ES-I3 (cell line): Measurements from ENCODE around the gene RELL1.

Experiments used
- H3K36me3 ChIP-seq: 2 replicates; pipeline ENCODE4 v1.6.1; 2013; ENCODE audit warnings: mild to moderate bottlenecking, low read length, control low read depth, moderate library complexity; ENCODE audit not compliant: insufficient read depth
- H3K4me1 ChIP-seq: 2 replicates; pipeline ENCODE4 v1.6.1; 2013; ENCODE audit warnings: mild to moderate bottlenecking, control low read depth, low read length; ENCODE audit not compliant: insufficient read depth
- H3K9ac ChIP-seq: 2 replicates; pipeline ENCODE4 v1.6.1; 2013; ENCODE audit warnings: low read depth, mild to moderate bottlenecking, low read length, moderate library complexity
- H3K9me3 ChIP-seq: 2 replicates; pipeline ENCODE4 v1.6.1; 2013; ENCODE audit warnings: mild to moderate bottlenecking, low read length, moderate library complexity; ENCODE audit not compliant: control insufficient read depth, insufficient read depth

RELL1 gene, protein sequence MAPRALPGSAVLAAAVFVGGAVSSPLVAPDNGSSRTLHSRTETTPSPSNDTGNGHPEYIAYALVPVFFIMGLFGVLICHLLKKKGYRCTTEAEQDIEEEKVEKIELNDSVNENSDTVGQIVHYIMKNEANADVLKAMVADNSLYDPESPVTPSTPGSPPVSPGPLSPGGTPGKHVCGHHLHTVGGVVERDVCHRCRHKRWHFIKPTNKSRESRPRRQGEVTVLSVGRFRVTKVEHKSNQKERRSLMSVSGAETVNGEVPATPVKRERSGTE

DNA sequence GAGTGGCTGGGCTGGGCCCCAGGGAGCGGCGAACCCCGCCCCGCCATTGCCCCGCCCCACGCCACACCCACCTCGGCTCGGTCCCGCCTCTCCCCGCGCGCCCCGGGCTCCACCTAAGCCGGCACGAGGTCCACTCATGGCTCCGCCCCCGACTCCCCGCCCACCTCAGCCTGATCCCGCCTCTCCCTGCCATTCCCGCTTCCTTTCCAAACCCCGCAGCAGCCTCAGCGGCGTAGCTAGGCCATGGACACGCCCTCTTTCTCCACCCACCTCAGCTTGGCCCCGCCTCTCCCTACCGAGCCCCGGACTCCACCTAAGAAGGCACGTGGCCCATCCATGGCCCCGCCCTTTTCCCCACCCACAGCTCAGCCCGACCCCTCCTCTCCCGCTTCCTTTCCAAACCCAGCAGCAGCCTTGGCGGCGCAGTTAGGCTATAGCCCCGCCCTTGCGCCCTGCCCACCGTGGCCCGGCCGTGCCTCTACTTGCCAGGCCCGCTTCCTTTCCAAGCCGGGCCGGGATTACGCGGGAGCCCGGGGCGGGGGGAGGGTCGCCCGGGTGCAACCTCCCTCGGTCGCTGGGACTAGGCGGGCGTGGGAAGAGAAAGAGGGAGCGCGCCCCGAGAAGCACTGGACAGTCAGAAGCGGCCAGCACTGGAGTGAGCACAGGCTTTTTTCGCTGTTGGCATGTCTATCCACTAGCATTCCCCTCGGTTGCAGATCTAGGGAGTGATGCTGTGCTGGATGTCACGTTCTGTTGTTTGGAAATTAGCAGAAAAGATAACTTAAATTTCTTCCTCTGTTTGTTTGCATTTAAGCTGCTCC is at the start of gene RELL1:
Gene RELL1 (minus strand): TSS at position 4 of the 821 bp plus-strand sequence. CDS start 89 bp downstream, outside the sequence.
- no peaks in the 10 kb centered on the region for H3K36me3 ChIP-seq
- H3K9ac ChIP-seq: peak within 1 kb of the TSS; percentile 84
- no peaks in the 10 kb centered on the region for H3K9me3 ChIP-seq
- peaks cover 6% of the 10 kb centered on the region; the same call in 1 of the 2 replicates for H3K4me1 ChIP-seq

DNA sequence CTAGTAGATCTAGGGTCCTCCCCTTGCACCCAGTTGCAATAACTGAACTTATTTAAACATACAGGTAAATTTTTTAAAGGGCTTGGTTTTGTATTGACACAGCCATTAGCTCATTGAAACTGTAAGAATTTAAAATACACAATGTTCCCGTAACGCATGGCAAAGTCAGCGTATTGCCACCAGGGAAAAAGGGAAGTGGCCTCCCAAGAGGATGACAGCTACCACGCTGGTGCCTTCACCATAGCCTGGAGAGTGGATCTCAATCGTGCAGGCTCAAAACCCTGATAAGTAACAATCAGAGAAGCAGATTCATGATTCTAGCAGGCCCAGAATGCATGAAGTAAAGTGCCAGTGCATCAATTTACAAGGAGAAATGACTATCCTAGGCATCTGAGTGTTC is 49.4 kb upstream of the RELL1 start:
- no peaks in the 10 kb centered on the region for H3K36me3 ChIP-seq
- no peaks in the 10 kb centered on the region for H3K9me3 ChIP-seq
- H3K9ac ChIP-seq: no peak overlapping the region
- no peaks in the 10 kb centered on the region for H3K4me1 ChIP-seq

DNA sequence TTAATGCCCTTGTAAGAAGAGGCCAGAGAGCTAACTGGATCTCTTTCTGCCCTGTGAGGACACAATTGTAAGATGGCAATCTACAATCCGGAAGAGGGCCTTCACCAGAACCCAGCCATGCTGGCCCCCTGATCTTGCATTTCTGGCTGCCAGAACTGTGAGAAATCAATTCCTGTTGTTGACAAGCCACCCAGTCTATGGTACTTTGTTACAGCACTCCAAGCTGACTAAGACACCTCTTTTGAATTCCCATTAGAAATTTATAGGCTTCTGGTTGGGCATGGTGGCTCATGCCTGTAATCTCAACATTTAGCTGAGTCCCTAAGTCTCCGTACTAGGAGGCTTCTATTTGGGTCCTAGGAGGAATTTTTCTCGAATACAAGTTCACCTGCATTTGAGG is 48.8 kb upstream of the RELL1 start:
- Histone ChIP-seq H3K9ac (no peak overlapping the region), H3K4me1 (no peaks in the 10 kb centered on the region), H3K36me3 (no peaks in the 10 kb centered on the region), H3K9me3 (no peaks in the 10 kb centered on the region)

DNA sequence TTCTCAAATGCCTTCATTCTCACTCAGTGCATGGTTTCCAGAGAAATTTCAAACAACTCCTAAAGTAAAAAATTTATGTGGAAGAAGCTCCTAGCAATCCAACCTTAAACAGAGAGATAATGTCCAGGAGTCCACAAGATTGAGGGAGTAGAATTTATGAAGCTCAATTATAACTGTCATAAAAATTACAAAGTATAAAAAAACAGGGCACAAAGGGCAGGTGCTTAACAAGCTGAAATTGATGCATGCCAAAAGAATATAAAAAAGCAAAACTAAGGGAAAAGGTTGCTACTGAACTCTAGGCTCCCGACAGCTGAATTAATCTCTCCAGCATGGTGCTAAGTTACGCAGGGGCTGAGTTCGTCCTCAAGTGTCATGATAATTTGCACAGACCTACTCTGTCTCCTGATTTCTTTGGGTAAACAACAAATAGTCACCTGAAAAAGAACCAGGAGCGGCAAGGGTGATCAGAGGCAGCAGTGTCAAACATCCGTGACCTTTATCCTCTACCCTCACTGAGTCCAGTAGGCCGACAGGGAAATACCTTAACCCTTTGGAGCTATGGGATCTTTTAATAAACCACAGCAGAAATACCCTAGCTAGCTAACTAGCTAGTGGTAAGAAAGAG is 47.2 kb upstream of the RELL1 start:
- H3K4me1 ChIP-seq: peaks cover 8% of the 10 kb centered on the region; the same call in 1 of the 2 replicates
- H3K36me3 ChIP-seq: no peaks in the 10 kb centered on the region
- H3K9ac ChIP-seq: no peak overlapping the region
- H3K9me3 ChIP-seq: no peaks in the 10 kb centered on the region

DNA sequence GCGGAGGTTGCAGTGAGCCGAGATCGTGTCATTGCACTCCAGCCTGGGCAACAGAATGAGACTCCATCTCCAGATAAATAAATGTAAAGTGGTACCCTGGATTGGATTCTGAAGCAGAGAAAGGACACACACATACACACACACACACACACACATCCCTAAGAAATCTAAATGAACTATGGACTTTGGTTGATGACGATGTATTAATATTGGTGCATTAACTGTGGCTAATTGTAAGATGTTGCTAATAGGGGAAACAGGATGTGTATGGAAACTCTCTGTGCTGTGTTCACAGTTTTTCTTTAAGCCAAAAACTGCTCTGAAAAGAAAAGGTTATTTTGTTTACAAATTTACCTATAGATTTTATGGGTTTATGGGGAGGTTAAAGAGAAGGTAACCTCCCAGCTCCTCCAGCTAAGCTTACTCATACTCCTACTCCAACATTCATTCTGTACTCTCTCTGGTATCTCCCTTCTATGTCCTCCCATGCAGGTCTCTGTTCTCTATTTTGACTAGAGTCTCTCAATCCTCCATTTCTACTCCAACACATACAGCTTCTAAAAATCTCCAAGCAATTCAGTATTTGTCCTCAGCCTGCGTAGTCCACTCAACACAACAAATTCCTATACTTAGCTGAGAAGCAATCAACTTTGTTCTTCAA is 46.5 kb upstream of the RELL1 start:
- H3K4me1 ChIP-seq: peaks cover 8% of the 10 kb centered on the region; the same call in 1 of the 2 replicates
- no peak overlapping the region for H3K9ac ChIP-seq

DNA sequence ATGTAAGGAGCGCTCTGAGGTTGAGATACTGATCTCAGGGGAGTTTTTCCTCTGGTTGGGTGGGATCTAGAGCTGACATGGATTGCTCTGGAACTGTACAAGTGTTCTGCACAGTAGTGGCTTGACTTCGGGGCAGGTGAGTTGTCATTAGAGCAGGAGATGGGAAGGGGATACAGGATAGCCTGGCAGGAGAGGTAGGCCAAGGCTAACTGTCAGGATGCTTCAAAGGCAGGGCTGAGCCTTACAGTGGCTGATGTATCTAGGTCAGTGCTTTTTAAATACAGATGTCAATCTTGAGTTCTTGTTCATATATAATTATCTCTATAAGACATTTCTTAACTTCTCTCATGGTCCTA is 43.5 kb upstream of the RELL1 start:
- no peak overlapping the region for H3K9ac ChIP-seq
- H3K36me3 ChIP-seq: no peaks in the 10 kb centered on the region
- H3K9me3 ChIP-seq: no peaks in the 10 kb centered on the region
- H3K4me1 ChIP-seq: peaks cover 8% of the 10 kb centered on the region; the same call in 1 of the 2 replicates

More for the DNA sequence above, 46.5 kb upstream of the RELL1 start:
- H3K9me3 ChIP-seq: no peaks in the 10 kb centered on the region
- no peaks in the 10 kb centered on the region for H3K36me3 ChIP-seq

DNA sequence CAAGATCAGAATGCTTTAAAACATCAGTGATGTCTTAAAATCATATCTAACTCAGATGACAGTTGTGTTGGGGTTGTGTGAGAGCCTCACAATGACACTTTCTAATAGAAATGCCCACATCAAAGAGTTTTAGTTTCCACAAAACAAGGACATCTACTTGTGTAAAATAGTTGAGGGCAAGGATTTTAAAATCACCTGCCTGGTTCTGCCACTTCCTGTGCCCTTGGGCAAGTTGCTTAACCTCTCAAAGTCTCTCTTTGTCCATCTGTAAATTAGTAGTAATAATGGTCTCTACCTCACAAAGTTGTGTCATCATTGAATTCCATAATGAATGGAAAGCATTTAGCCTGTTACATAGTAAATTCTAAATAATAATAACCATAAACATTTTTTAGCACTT is 41.9 kb upstream of the RELL1 start:
- Histone ChIP-seq H3K9ac (no peak overlapping the region), H3K4me1 (peaks cover 8% of the 10 kb centered on the region; the same call in 1 of the 2 replicates)

DNA sequence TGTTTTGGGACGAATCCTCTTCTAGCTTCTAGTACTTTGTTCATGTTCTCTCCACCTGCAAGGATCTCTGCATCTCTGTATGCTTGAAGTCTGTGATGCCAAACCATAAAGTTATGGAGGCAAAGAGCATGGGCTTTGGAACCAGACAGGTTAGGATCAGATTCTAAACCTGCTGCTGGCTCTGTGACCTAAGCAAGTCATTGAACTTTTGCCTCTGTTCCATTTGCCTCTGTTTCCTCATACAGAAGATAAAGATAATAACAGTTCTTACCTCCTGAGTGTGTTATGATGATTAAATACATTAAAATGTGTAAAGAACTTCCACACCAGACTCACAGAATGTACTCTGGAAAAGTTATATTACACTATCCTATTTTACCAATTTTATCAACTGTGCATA is 41.5 kb upstream of the RELL1 start:
- no peak overlapping the region for H3K9ac ChIP-seq
- no peaks in the 10 kb centered on the region; the same call in 1 of the 2 replicates for H3K9me3 ChIP-seq
- H3K4me1 ChIP-seq: peaks cover 8% of the 10 kb centered on the region; the same call in 1 of the 2 replicates
- no peaks in the 10 kb centered on the region for H3K36me3 ChIP-seq

More for the DNA sequence above, 41.9 kb upstream of the RELL1 start:
- Histone ChIP-seq H3K36me3 (no peaks in the 10 kb centered on the region), H3K9me3 (no peaks in the 10 kb centered on the region; the same call in 1 of the 2 replicates)

DNA sequence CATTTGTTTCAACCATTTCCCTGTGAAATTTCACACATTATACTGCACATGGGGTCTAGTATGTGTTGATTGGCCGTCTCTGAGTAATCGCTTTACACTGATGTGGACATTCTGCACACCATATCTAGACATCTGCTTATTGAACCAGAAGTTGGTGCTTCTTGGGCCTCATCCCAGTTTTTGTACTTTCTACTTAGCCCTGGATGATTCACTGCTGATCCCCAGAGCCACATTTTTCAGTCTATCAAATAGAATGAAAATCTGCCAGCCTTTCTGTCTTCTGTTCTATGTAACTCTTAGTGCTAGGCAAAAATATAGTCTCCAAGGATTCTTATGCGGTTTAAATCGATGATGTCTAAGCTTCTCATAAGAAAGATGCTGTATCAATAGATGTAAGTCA is 40.5 kb upstream of the RELL1 start:
- H3K4me1 ChIP-seq: peaks cover 8% of the 10 kb centered on the region; the same call in 1 of the 2 replicates
- no peaks in the 10 kb centered on the region for H3K36me3 ChIP-seq
- H3K9me3 ChIP-seq: no peaks in the 10 kb centered on the region; the same call in 1 of the 2 replicates
- no peak overlapping the region for H3K9ac ChIP-seq

DNA sequence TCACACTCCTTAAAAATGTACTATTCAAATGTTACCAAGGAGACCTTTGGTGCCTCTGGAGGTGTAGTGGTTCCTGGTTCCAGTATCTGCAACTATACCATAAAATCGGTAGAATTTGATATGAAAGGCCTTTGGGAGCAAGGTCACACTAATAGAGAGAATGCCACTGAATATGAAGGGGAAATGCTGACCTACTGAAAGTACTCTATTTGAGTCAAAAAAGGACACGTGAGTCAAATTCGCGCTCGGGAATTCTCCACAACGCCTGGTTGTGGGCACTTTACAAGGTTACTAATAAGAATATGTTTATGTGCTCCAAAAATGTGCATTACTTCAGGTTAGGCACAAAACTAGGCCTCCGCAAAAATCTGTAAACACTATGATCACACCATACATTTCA is 39.5 kb upstream of the RELL1 start:
- no peak overlapping the region for H3K9ac ChIP-seq
- peaks cover 8% of the 10 kb centered on the region; the same call in 1 of the 2 replicates for H3K4me1 ChIP-seq
- no peaks in the 10 kb centered on the region; the same call in 1 of the 2 replicates for H3K9me3 ChIP-seq
- H3K36me3 ChIP-seq: no peaks in the 10 kb centered on the region

DNA sequence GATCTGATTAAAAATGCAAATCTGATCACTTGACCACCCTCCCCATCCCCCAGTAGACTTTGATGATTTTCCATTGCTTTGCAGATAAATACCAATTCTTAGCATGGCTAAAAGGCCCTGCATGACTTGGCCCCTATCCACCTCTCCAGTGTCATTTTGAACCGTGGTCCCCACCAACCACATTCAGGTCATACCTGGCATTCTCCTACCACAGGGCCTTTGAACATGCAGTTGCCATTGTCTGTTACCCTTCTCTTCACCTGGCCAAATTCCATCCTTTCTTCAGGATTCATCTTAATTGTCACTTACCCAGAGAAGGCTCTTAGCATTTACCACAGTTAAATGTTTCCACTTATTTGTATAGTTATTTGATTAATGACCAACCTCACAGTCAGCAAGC is 36.9 kb upstream of the RELL1 start:
- no peaks in the 10 kb centered on the region for H3K36me3 ChIP-seq
- H3K9me3 ChIP-seq: no peaks in the 10 kb centered on the region; the same call in 1 of the 2 replicates
- H3K4me1 ChIP-seq: peaks cover 3% of the 10 kb centered on the region; the same call in 1 of the 2 replicates
- H3K9ac ChIP-seq: no peak overlapping the region

DNA sequence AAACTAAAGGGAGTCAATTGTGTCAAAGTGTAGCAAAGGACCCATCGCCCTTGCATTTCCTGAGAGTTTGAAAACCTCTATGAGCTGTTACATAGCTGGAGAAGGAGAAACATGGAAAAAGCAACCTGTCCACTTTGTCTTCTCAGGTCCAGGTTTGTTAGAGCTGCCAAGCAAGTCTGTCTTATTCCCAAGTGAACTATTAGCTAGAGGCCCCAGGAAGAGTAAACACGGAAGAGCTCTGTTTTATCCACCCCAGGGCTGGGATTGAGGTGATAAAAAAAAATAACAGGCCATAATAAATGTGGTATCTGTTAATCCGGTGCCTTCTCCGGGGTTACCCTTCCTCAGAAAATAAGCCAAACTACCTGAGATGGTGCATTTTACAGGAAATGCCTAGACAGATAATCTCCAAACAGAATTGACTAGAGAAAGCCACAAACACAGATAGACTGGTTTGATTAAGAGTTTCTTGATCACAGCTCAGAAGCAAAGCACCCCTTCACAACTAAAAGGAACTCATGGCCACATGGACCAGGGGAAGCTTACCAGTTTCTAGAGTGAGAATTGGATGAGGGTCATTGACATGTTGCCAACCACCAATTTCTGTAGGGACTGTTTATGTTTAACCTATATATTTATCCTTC is 35.9 kb upstream of the RELL1 start:
- Histone ChIP-seq H3K4me1 (peaks cover 3% of the 10 kb centered on the region; the same call in 1 of the 2 replicates), H3K36me3 (no peaks in the 10 kb centered on the region)

DNA sequence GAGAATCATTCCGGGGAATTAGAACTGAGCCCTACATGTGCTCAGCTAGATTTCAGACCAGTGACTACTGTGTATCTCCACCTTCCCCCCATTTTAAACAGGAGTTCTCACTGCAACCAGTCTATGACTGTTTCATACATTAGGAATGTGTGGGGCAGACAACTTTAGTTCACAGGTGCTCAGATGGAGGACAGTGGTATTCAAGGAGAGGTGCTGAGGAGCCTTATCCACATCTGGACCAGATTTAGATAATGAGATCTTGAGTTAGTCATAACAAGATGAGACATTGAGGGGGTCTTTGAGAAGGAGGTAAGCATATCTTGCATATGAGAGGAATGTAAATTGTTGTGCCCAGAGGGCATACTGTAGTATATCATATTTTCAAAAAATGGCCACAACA is 32.8 kb upstream of the RELL1 start:
- Histone ChIP-seq H3K4me1 (peaks cover 3% of the 10 kb centered on the region; the same call in 1 of the 2 replicates), H3K36me3 (no peaks in the 10 kb centered on the region), H3K9me3 (no peaks in the 10 kb centered on the region; the same call in 1 of the 2 replicates), H3K9ac (no peak overlapping the region)

More for the DNA sequence above, 35.9 kb upstream of the RELL1 start:
- Histone ChIP-seq H3K9ac (no peak overlapping the region), H3K9me3 (no peaks in the 10 kb centered on the region; the same call in 1 of the 2 replicates)
